ENCODE results near the gene ERO1A. TPM values are rescaled to one million over a fixed set of nuclear protein-coding genes. Genes with fewer than 3 reads are reported as not detected.
A peak's percentile ranks its signal among the peaks of the same experiment; 100 is the strongest.

Gene ERO1A
- total and polyA plus RNA-seq, 9 of the 15 experiments (the other 6 are each of a cell fraction or from before 2014, with no cell fraction given), result 11.0 to 46.2 (median 27.6) TPM

DNA sequence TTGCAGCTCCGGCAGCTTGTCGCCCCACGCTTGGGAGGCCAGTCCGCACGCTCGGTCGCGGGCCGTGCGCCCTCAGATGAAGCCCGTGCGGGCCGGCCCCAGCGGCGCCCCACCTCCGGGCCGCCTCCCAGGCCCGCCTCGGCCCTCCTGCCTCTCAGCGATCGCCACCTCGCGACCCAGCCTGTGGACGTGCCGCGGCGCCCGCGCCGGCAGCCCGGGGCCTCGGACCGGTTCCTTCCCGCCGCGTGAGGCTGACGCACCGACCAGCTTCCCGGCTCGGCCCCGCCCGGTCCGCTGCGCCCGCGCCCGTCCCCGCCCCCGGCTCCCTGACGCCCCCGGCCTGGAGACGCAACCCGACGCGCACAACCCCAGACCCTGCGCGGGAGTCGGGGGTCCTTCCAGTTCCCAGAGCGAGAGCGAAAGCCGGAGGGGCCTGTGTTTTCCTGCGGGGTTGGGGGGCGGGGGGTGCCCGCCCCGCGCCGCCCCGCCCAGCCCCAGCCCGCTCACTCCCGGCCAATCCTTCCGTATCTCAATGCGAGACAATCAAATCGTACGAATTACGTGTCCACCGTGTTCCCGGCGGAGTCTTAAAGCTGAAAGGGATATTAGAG, at the start of gene ERO1A (continued):
- TF ChIP-seq, protein P1, sequence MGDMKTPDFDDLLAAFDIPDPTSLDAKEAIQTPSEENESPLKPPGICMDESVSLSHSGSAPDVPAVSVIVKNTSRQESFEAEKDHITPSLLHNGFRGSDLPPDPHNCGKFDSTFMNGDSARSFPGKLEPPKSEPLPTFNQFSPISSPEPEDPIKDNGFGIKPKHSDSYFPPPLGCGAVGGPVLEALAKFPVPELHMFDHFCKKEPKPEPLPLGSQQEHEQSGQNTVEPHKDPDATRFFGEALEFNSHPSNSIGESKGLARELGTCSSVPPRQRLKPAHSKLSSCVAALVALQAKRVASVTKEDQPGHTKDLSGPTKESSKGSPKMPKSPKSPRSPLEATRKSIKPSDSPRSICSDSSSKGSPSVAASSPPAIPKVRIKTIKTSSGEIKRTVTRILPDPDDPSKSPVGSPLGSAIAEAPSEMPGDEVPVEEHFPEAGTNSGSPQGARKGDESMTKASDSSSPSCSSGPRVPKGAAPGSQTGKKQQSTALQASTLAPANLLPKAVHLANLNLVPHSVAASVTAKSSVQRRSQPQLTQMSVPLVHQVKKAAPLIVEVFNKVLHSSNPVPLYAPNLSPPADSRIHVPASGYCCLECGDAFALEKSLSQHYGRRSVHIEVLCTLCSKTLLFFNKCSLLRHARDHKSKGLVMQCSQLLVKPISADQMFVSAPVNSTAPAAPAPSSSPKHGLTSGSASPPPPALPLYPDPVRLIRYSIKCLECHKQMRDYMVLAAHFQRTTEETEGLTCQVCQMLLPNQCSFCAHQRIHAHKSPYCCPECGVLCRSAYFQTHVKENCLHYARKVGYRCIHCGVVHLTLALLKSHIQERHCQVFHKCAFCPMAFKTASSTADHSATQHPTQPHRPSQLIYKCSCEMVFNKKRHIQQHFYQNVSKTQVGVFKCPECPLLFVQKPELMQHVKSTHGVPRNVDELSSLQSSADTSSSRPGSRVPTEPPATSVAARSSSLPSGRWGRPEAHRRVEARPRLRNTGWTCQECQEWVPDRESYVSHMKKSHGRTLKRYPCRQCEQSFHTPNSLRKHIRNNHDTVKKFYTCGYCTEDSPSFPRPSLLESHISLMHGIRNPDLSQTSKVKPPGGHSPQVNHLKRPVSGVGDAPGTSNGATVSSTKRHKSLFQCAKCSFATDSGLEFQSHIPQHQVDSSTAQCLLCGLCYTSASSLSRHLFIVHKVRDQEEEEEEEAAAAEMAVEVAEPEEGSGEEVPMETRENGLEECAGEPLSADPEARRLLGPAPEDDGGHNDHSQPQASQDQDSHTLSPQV (IDR thresholded peaks at IDR 0.05), result peak; percentile 28; the same call in 1 of the 2 replicates
- no peak for TF ChIP-seq SREBF1 (IDR thresholded peaks at IDR 0.05; ENCODE audit: borderline replicate concordance, low read depth, low read length)
- TF ChIP-seq, protein P2, sequence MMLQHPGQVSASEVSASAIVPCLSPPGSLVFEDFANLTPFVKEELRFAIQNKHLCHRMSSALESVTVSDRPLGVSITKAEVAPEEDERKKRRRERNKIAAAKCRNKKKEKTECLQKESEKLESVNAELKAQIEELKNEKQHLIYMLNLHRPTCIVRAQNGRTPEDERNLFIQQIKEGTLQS (IDR thresholded peaks at IDR 0.05), result no peak
- TF ChIP-seq, protein P2 (CRISPR knock-in tag; conservative IDR thresholded peaks at IDR 0.05), result no peak
- TF ChIP-seq JUND (IDR thresholded peaks at IDR 0.05; ENCODE audit: borderline replicate concordance, low read depth, low read length), result no peak
- TF ChIP-seq JUND (tag; IDR thresholded peaks at IDR 0.05; ENCODE audit: borderline replicate concordance, low read depth, low read length), result no peak
- TF ChIP-seq LEF1 (IDR thresholded peaks at IDR 0.05), result no peak
- TF ChIP-seq, protein P3, sequence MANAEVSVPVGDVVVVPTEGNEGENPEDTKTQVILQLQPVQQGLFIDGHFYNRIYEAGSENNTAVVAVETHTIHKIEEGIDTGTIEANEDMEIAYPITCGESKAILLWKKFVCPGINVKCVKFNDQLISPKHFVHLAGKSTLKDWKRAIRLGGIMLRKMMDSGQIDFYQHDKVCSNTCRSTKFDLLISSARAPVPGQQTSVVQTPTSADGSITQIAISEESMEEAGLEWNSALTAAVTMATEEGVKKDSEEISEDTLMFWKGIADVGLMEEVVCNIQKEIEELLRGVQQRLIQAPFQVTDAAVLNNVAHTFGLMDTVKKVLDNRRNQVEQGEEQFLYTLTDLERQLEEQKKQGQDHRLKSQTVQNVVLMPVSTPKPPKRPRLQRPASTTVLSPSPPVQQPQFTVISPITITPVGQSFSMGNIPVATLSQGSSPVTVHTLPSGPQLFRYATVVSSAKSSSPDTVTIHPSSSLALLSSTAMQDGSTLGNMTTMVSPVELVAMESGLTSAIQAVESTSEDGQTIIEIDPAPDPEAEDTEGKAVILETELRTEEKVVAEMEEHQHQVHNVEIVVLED (CRISPR knock-in tag; IDR thresholded peaks at IDR 0.05), result no peak; the same call in 1 of the 2 replicates
- TF ChIP-seq, protein P4, sequence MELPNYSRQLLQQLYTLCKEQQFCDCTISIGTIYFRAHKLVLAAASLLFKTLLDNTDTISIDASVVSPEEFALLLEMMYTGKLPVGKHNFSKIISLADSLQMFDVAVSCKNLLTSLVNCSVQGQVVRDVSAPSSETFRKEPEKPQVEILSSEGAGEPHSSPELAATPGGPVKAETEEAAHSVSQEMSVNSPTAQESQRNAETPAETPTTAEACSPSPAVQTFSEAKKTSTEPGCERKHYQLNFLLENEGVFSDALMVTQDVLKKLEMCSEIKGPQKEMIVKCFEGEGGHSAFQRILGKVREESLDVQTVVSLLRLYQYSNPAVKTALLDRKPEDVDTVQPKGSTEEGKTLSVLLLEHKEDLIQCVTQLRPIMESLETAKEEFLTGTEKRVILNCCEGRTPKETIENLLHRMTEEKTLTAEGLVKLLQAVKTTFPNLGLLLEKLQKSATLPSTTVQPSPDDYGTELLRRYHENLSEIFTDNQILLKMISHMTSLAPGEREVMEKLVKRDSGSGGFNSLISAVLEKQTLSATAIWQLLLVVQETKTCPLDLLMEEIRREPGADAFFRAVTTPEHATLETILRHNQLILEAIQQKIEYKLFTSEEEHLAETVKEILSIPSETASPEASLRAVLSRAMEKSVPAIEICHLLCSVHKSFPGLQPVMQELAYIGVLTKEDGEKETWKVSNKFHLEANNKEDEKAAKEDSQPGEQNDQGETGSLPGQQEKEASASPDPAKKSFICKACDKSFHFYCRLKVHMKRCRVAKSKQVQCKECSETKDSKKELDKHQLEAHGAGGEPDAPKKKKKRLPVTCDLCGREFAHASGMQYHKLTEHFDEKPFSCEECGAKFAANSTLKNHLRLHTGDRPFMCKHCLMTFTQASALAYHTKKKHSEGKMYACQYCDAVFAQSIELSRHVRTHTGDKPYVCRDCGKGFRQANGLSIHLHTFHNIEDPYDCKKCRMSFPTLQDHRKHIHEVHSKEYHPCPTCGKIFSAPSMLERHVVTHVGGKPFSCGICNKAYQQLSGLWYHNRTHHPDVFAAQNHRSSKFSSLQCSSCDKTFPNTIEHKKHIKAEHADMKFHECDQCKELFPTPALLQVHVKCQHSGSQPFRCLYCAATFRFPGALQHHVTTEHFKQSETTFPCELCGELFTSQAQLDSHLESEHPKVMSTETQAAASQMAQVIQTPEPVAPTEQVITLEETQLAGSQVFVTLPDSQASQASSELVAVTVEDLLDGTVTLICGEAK (IDR thresholded peaks at IDR 0.05), result no peak
- TF ChIP-seq, protein P4 (CRISPR knock-in tag; IDR thresholded peaks at IDR 0.05), result no peak

All from K562 (cell line).